ENCODE results near the gene YAP1. TPM values are rescaled to one million over a fixed set of nuclear protein-coding genes. Genes with fewer than 3 reads are reported as not detected.

The YAP1 gene
- total RNA-seq, 1 donor: 169 TPM

DNA sequence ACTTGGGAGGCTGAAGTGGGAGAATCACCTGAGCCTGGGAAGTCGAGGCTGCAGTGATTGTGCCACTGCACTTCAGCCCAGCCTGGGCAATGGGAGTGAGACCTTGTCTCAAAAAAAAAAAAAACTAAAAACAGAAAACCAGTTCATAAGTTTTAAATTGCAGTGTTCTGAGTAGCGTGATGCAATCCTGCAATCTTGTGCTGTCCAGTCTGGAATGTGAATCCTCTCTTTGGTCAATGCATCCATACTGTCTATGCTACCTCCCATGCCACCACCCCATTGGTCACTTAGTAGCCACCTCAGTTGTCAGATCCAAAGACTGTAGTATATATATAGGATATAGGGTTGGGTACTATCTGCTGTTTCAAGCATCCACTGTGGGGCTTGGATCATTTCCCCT, 11.1 kb downstream of the YAP1 start:
- TF ChIP-seq, protein P1, sequence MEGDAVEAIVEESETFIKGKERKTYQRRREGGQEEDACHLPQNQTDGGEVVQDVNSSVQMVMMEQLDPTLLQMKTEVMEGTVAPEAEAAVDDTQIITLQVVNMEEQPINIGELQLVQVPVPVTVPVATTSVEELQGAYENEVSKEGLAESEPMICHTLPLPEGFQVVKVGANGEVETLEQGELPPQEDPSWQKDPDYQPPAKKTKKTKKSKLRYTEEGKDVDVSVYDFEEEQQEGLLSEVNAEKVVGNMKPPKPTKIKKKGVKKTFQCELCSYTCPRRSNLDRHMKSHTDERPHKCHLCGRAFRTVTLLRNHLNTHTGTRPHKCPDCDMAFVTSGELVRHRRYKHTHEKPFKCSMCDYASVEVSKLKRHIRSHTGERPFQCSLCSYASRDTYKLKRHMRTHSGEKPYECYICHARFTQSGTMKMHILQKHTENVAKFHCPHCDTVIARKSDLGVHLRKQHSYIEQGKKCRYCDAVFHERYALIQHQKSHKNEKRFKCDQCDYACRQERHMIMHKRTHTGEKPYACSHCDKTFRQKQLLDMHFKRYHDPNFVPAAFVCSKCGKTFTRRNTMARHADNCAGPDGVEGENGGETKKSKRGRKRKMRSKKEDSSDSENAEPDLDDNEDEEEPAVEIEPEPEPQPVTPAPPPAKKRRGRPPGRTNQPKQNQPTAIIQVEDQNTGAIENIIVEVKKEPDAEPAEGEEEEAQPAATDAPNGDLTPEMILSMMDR (IDR thresholded peaks at IDR 0.05; ENCODE audit: insufficient read depth, low read length): no peak
- peak; percentile 30 for DNase-seq (ENCODE audit: low read depth)
- H3K4me3 ChIP-seq (ENCODE audit: low read depth, low read length): no peak overlapping the region

DNA sequence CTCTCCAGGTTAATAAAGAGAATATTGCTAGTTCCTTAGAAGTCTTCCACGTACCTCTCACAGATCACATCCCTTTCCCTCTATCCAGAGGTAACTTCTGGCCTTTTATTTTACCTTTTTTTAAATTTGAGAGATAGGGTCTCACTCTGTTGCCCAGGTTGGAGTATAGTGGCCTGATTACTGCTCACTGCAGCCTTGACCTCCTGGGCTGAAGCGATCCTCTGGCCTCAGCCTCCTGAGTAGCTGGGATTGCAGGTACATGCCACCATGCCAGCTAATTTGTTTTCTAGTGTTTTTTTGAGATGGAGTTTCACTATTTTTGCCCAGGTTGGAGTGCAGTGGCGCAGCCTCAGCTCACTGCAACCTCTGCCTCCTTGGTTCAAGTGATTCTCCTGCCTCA, 24.4 kb downstream of the YAP1 start:
- TF ChIP-seq, protein P1 (IDR thresholded peaks at IDR 0.05; ENCODE audit: insufficient read depth, low read length): no peak
- DNase-seq (ENCODE audit: low read depth): no peak
- no peak overlapping the region for H3K4me3 ChIP-seq (ENCODE audit: low read depth, low read length)

DNA sequence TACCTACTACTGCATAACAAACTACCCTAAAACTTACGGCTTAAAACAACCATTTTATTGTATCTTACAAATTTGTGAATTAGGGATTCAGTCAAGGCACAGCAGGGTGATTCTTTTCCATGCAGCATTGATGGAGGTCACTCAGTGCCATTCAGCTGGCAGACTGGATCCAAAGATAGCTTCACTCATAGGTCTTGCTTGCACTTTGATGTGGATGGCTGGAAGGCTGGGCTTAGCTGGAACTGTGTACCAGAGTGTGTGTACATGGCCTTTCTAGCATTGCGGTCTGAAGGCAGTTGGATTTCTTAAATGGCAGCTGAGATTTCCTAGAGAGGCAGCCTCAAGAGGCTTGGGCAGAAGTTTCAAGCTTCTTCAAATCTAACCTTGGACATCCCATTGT, 25.0 kb downstream of the YAP1 start:
- no peak for DNase-seq (ENCODE audit: low read depth)
- no peak overlapping the region for H3K4me3 ChIP-seq (ENCODE audit: low read depth, low read length)
- TF ChIP-seq, protein P1 (IDR thresholded peaks at IDR 0.05; ENCODE audit: insufficient read depth, low read length): no peak

DNA sequence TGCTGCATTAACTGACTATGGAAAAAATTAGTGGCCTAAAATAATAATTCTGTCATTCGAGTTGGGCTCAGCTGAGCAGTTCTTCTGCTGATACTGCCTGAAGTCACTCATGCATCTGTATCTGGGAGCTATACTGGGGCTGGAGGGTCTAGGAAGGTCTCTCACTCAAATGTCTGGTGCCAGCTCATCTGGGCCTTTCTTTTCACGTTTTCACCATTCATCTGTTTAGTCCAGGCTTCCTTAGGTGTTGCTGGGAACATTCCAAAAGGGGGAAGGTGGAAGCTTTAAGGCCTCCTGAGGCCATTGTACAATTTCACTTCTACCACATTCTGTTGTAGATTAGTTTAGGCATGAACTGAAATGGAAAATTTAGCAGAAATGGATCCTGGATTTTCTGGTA, 28.0 kb downstream of the YAP1 start:
- TF ChIP-seq, protein P1 (IDR thresholded peaks at IDR 0.05; ENCODE audit: insufficient read depth, low read length): no peak
- DNase-seq (ENCODE audit: low read depth): no peak
- no peak overlapping the region for H3K4me3 ChIP-seq (ENCODE audit: low read depth, low read length)

DNA sequence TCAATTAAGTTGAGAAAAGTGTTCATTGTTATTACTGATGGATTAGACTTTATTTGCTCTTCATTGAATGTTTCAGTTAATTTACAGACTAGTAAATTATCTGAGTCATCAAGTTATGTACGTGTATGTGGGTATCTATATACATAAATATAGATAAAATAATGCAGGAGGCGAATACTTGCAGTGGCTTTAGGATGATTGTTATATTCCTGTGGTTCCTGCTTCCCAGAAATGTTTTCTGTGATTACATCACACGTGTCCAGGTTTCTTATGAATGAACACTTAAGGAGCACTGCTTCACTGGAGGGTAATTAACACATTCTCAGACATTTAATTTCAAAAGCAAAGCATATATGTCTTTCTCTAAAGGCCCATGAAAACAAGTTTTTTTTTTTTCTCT, 28.4 kb downstream of the YAP1 start:
- TF ChIP-seq, protein P1 (IDR thresholded peaks at IDR 0.05; ENCODE audit: insufficient read depth, low read length): no peak
- H3K4me3 ChIP-seq (ENCODE audit: low read depth, low read length): no peak overlapping the region
- DNase-seq (ENCODE audit: low read depth): peak; percentile 88

DNA sequence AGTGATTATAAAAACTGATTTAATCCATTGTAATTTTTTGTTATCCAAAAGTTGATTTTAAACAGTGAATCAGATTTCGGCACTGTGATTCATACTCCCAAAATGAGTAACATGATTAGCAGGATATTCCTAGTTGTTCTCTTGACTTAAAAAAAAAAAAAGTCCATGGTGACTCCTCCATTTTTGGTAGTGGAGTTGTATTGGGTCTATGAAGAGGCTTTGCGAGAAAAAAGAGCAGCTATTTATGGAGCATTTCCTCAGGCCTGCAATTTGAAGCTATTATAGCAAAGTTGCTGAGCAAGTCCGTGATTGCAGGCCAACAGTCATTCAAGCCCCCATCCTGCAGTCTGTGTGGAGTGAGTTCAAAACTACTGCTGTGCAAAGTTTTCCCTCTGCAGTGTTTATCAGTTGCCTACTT, 28.8 kb downstream of the YAP1 start:
- peak; percentile 92 for DNase-seq (ENCODE audit: low read depth)
- H3K4me3 ChIP-seq (ENCODE audit: low read depth, low read length): peak overlapping the region; percentile 39
- TF ChIP-seq, protein P1 (IDR thresholded peaks at IDR 0.05; ENCODE audit: insufficient read depth, low read length): no peak

DNA sequence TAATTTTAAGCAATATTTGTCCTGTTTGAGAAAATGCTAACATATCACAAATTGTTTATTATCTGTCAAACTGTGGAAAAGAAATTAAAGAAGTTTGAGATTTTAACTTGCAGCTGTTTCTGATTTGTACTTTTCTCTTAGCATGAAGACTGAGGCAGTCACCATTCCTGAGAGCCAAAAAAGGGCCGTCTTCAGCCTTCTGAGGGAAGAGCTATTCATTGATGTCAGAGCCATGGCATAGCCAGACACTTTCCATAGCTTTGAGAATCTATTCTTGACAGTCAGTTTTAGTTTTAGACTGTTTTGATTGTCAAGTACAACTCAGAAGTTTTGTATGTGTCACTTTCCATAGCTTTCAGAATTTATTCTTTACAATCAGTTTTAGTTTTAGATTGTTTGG, 32.1 kb downstream of the YAP1 start:
- peak; percentile 56 for DNase-seq (ENCODE audit: low read depth)
- TF ChIP-seq, protein P1 (IDR thresholded peaks at IDR 0.05; ENCODE audit: insufficient read depth, low read length): no peak
- H3K4me3 ChIP-seq (ENCODE audit: low read depth, low read length): no peak overlapping the region
